Liver (tissue), 3 donors: Measurements from ENCODE around the gene CLDN14.

Source experiments
- ATF3 ChIP-seq: IDR thresholded peaks from 2 replicates; pipeline ENCODE4 v1.6.1; 2016; ENCODE audit warnings: antibody characterized with exemption
- CTCF ChIP-seq: fragments of 150-350 bp; IDR thresholded peaks from 2 replicates; pipeline ENCODE4 v1.5.1; 2017; ENCODE audit warnings: improper control_type of control experiment, low read depth, low read length; ENCODE audit not compliant: missing input control
- GABPA ChIP-seq, 2 donors: IDR thresholded peaks in 1 of 2; conservative IDR thresholded peaks in 1 of 2; 2 replicates each; pipeline ENCODE4 v1.6.1; 2016; ENCODE audit warnings: antibody characterized with exemption in 2 of 2, mild to moderate bottlenecking in 1 of 2, moderate library complexity in 1 of 2
- RAD21 ChIP-seq, 2 donors: IDR thresholded peaks; 2 replicates each; pipeline ENCODE4 v1.6.1; 2016; ENCODE audit warnings: antibody characterized with exemption in 2 of 2, mild to moderate bottlenecking in 2 of 2
- REST ChIP-seq: IDR thresholded peaks from 2 replicates; pipeline ENCODE4 v1.6.1; 2016; ENCODE audit warnings: antibody characterized with exemption, mild to moderate bottlenecking
- RXRA ChIP-seq, 2 donors: IDR thresholded peaks; 2 replicates each; pipeline ENCODE4 v1.6.1; 2017 to 2018; ENCODE audit warnings: antibody characterized with exemption in 2 of 2, mild to moderate bottlenecking in 1 of 2
- TAF1 ChIP-seq: conservative IDR thresholded peaks from 2 replicates; pipeline ENCODE4 v1.6.1; 2016; ENCODE audit warnings: antibody characterized with exemption, mild to moderate bottlenecking
- YY1 ChIP-seq: IDR thresholded peaks from 2 replicates; pipeline ENCODE4 v1.6.1; 2016; ENCODE audit warnings: antibody characterized with exemption, mild to moderate bottlenecking
- ZBTB33 ChIP-seq: IDR thresholded peaks from 2 replicates; pipeline ENCODE4 v1.6.1; 2016; ENCODE audit warnings: antibody characterized with exemption
- donor health status: healthy.
- donor health status: healthy.

DNA sequence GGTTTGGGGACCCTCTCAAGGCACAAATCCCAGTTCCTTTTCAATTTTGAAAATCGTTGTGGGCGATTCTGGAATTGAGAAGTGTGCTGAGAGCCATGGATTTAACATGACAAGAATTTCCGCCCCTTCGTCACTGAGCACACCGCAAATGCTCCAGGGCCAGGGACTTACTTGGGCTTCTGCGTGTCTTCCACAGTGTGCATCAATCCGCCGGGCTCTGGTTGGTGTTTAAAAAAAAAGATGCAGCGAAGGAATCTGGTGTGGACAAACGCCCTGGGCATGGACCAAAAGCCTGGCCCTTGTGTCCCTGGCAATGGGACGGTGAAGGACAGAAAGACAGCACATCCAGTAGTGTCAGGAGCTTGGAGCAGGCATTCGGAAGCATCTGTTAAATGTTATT, 696 bp upstream of the CLDN14 start:
- TF ChIP-seq REST (no peak), YY1 (no peak), CTCF (no peak), RAD21 (IDR thresholded peaks at IDR 0.05) (no peak), ATF3 (no peak), RXRA (IDR thresholded peaks at IDR 0.05) (no peak), TAF1 (no peak), GABPA (IDR thresholded peaks at IDR 0.05 in 1 of 2, conservative IDR thresholded peaks at IDR 0.05 in 1 of 2) (no peak), ZBTB33 (no peak)
